NCI-H1092 (cell line): ENCODE measurements around the gene MSMP.
A peak's percentile ranks its signal among the peaks of the same experiment; 100 is the strongest.

Experiments
- DNase-seq: peaks from one replicate; lab custom pipeline; 2025; lab: John Stamatoyannopoulos, UW

The MSMP gene

GRCh38 chr9:35754264-35754663 is at the start of gene MSMP:
Gene MSMP, minus strand, starts transcription at chr9:35754276. Its CDS starts 147 bp downstream, at chr9:35754129.
- no peak for DNase-seq

DNA sequence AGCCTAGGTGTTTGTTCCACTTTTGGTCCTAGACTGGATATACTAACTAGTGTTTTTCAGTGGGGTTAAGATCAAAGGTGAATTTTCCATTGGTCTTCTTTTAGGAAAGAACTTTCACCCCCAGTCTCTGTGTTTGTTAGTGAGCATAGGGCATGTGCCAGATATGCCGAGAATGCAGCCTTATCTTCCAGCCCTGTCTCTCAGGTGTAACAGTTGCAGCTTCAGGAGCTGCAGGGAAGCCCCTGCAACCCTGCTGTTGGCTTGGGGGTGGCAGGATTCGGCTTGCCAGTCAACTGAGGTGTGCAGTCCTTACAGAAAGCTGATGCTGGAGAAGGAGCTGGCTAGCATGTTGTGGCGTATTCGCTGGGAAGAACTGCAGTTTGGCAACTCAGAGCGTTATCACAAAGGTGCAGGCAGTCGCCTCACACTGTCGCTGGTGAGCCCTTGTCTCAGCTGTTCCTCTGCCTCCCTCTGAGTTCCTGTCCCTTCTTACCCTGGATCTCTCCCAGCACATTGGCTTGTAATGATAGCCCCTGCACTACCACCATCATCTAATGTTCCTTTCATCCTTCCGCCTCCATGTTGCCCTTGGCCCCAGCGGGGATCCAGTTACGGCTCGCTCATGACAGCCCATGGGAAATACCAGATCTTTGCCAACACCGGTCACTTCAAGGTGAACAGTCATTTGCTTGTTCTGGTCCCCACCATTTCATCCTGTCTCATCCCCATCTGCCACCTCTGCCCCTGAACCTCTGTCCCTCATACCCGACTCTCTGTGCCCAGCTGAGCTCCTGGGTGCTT is 47.5 kb upstream of the MSMP start:
- DNase-seq = no peak

DNA sequence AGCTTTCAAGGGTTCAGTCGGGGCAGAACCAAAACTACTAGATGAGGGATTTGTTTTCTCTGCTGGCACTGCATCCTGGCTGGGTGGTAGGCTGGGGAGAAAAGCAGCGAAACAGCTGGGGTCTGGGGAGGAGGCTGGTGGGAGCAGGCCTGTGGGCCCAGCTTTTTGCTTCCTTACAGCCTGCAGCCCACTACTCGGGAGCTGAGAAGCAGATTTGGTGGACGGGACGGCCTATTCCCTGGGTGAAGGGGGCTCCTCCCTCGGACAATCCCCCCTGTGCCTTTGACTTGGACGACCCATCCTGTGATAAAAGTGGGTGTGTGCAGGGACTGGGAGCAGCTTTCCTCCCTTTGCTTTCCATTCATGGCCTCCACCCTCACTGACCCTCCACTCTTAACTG is 46.5 kb upstream of the MSMP start:
- no peak for DNase-seq

DNA sequence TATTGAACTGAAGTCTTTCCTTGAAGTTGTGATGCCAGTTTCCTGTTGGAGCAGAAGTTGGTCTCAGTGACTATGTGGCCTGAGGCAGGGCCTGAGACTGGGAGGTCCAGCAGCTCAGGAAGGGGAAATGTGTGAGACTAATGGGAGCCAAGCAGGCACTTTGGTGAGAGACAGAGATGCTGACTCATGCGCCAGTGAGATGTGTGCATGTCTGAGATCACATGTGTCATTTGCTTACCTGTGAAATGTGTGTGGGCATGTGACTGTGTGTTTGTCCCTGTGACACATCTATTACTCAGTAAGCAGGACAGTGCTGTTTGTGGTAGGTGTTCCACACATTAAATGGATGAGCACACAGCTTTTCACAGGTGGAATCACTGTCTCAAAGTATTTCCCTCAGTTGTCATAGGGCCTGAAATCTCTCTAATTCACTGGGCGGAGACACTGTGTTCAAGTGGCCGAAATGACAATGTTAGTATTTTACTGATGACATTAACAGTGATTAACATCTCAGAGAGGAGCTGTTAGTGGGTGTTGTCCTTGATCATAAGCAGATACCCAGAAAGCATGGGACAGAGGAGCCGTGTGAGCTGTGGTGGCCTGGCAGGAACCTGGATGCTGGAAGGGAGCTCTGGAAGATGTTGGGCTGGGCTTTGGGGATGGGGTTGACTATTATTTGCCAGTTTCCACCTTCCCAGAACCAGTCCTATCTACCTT is 44.7 kb upstream of the MSMP start:
- DNase-seq = no peak

DNA sequence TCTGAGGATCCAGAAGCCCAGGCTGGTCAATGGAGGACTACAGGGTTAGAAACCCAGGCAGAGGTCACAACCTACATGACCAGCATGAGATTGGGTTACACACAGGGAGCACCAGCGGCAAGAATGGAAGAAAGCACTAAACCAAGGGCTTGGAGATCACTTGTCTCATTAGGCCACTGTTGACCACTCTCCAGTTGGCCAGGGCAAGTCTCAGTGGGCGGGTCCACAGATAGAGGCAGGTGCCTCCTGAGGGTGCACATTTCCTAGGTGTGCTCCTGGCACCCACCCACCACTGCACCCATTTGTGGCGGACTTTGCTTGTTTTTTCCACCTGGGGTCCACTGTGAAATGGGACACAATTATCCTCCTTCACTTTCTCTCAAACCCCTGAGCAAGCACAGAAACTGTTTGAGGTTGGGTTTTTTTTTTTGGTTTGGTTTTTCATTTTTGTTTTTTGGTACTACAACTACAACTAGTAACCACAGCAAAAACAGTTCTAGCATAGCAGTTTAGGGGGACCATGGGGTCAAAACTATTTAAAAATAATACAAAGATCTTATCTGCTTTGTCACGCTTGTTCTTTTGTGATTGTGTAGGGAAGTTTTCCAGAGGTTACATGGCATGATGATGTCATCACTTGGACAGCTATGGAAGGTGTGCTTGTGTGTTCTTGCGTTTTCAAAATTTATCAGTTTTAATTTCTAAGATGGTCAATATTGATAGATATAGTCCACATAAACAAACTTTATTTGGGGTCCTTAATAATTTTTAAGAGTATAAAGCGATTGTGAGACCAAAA is 43.4 kb upstream of the MSMP start:
- no peak for DNase-seq

DNA sequence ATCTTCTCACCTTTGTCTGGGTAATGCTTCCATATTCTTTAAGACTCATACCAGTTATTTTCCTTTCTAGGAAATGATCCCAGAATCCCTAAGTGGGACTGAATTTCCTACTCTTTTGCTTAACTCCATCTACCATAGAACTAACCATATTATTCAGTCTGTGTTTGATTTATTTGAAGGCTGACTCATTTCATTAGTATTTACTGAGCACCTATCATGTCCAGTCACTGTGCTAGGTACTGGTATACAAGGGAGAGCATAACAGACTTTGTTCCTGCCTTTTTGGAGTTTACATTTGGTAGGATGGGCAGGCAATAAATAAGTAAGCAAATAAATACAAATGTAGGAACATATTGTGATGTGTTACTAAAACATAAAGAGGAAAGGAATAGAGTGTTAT is 41.6 kb upstream of the MSMP start:
- no peak for DNase-seq

- no peak for DNase-seq
Measured at GRCh38 chr9:35793461-35793860, 39.4 kb upstream of the MSMP start.

- no peak for DNase-seq
Measured at GRCh38 chr9:35792826-35793225, 38.8 kb upstream of the MSMP start.

DNA sequence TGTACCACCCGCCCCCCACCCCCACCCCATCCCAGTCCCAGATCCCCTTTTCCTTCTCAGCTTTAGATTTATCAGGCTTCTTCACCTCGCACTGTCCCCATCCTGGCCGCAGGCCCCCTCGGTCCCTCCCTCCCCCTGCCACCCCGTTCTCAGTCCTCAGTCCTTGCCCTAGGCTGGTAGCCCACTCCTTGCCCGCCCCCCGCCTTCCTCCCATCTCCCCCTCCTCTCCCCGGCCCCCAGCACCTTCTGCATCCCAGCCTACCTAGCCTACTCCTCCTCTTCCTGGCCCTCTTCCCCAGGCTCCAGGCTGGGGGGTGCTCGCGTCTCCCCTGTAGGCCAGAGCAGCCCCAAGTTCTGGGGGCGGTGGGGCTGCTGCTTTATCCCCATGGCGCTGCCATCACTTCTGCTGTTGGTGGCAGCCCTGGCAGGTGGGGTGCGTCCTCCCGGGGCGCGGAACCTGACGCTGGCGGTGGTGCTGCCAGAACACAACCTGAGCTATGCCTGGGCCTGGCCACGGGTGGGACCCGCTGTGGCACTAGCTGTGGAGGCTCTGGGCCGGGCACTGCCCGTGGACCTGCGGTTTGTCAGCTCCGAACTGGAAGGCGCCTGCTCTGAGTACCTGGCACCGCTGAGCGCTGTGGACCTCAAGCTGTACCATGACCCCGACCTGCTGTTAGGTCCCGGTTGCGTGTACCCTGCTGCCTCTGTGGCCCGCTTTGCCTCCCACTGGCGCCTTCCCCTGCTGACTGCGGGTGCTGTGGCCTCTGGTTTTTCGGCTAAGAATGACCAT is 38.1 kb upstream of the MSMP start:
- no peak for DNase-seq

DNA sequence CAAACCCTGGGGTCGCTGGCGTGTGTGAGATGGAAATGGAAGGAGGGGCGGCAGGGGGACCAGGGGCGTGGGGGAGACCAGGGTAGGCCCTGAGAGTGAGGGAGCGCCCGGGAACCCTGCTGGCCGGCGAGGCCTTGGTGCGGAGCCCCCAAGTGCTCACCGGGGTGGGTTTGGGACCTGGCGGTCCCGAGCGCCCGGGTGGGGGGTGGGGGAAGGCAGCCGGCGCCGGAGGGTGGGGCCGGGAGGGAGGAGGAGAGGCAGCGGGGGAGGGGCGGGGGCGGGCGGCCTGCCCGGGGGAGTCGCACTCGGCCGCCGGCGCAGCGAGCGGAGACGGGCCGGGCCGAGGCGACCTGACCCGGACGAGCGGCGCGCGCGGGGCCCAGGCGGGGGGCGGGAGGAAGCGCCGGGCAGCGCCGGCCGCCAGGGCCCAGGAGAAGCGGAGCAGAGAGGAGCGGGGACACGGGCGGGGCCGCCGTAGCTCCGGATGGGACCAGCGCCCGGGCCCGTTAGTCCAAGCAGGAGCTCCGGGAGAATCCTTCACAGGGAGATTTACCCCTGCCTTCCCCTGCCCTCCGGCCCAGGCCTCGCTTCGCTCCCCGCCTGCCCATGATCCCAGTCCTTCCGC is 37.3 kb upstream of the MSMP start, which contains the start of gene NPR2:
Gene NPR2 (plus strand): TSS at position 295 of the 625 bp plus-strand sequence. CDS start 818 bp downstream, outside the sequence.
- no peak for DNase-seq

GRCh38 chr9:35790385-35791296 is 36.6 kb upstream of the MSMP start:
- DNase-seq = peak; percentile 66

DNA sequence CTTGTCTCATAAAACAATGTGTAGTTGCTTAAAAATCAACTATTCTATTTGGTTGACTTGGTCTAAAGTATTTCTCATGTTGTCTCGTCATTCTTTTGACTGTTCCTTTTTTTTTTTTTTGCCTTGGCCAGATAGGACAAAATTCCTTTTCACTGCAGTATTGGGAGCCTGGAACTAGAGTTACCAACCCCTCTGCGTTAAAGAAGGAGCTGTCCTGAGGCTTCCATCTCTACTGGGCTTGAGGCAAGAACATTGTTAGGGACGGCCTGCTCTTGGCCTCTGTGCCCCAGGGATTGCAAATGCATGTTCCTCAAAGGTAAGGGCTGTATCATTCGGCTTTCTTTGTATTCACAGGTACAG is 35.9 kb upstream of the MSMP start:
- no peak for DNase-seq

GRCh38 chr9:35789541-35789940 is 35.5 kb upstream of the MSMP start:
- DNase-seq = no peak

DNA sequence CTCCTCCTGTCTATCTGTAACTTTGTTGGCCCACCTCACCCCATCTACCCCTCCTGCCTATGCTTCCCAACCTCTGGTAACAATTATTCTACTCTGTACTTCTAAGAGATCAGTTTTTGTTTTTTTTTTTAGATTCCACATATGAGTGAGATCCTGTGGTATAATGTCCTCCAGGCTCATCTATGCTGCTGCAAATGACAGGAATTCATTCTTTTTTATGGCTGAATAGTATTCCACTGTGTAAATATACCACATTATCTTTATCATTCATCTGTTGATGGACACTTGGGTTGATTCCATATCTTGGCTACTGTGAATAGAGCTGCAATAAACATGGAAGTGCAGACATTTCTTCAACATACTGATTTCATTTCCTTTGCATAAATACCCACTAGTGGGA is 29.3 kb upstream of the MSMP start:
- no peak for DNase-seq

GRCh38 chr9:35781066-35781465 is 27.0 kb upstream of the MSMP start:
- no peak for DNase-seq

DNA sequence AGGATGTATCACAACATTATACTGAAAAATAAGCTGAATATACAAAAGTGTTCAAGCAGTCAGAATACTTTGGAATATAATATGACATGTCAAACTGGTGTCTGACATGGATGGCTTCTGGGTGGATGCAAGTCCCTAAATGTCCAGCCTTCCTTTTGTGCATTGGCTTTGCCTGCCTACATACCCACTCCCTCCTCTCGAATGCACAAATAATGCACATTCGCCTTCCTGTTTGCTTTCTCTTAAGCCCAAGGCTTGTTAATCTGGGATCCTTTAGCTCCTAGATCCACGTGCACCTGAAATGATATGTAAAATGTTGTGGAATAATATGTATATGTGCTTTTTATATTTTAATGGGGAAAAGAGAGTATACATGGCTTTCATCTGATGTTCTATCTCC is 24.4 kb upstream of the MSMP start:
- no peak for DNase-seq

DNA sequence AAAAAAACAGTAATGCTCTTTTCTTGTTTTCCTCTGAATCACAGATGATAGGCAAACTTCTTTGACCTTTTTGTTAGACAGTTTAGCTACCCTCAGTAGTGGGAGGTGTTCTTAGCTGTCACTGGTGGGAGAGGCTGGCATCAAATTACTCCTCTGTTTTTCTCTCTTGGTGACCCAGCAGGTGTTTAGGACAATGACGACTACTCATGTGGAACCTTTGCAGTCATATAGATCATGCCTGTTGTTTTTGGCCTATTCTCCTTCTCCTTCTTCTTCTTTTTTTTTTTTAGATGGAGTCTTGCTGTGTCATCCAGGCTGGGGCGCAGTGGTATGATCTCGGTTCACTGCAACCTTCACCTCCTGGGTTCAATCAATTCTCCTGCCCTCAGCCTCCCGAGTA is 21.9 kb upstream of the MSMP start:
- DNase-seq = peak; percentile 93

DNA sequence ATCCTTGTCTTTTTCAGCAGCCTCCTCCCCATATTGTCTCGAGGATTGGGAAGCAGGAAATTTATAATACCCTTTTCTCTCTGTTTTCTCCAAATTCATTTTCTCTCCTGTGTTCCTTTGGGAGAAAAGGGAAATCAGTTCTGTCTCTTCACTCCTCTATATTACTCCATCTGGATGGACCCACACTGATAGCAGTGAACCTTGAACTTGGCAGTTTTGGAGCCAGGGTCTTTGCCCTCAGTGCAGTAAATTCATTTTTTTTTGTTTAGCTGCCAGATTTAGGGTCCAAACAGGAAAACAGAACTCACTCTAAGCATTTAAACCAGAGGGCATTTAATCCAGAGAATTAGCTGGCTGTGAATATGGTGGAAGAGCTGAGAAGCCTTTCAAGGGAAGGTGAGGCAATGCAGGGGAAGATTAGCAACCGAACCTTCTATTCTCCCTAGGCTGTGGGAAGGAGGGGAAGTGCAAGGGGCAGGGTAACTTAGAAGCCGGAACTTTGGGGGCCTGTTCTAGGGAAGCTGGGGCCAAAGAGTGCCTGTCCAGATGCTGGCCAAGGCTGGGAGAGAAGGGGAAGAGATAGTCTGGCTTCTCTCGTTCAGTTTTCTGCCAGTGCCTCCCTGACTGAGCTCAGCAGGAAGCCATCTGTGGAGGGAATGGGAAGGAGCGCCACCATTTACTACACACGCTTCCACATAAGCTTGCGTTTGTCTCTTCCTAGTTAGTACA is 21.0 kb upstream of the MSMP start:
- DNase-seq = peak; percentile 41

GRCh38 chr9:35771943-35772342 is 17.9 kb upstream of the MSMP start:
- no peak for DNase-seq

DNA sequence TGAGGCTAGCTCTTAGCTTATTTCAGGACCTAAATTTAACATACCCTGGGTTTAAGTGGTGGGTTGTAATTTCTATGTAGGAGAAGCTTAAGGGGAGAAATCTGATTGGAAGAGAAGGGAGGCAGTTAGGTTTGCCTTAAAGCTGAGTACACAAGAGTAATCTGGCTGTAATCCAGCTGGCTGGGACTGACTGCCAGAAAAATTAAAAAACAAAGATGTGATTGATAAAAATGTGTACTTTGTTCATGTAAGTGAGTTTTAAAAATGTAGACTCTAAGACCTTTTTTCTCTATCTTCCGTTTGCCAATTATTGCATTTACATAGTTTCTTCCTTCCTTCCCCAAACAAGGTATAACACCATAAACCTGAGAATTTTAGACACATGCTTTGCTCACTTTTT is 17.5 kb upstream of the MSMP start:
- DNase-seq = peak; percentile 83
